Nephron progenitor cell (in vitro differentiated cells): ENCODE measurements around the gene PCDHA9.
A peak's percentile ranks its signal among the peaks of the same experiment; 100 is the strongest.
"Not testable (repeated sequence)": the region's sequence is repeated elsewhere in the genome, so short reads cannot be mapped to it uniquely, and the experiment has no call there.

Source experiments
- DNase-seq: peaks from one replicate; pipeline ENCODE4 v3.0.0; 2021
- H3K27ac Mint-ChIP-seq: 2 replicates; pipeline ENCODE4 v1.8.0; 2021; ENCODE audit warnings: mild to moderate bottlenecking, moderate library complexity, mixed read lengths
- H3K27me3 Mint-ChIP-seq: 2 replicates; pipeline ENCODE4 v1.8.0; 2021; ENCODE audit warnings: mild to moderate bottlenecking, low read depth, mixed read lengths; ENCODE audit not compliant: poor library complexity
- H3K36me3 Mint-ChIP-seq: 2 replicates; pipeline ENCODE4 v1.8.0; 2021; ENCODE audit warnings: low read depth, mixed read lengths
- H3K4me1 Mint-ChIP-seq: 2 replicates; pipeline ENCODE4 v1.8.0; 2021; ENCODE audit warnings: mixed read lengths
- H3K4me3 Mint-ChIP-seq: 2 replicates; pipeline ENCODE4 v1.8.0; 2021; ENCODE audit warnings: mild to moderate bottlenecking, moderate library complexity, mixed read lengths
- H3K9me3 Mint-ChIP-seq: 2 replicates; pipeline ENCODE4 v1.8.0; 2021; ENCODE audit warnings: mild to moderate bottlenecking, moderate library complexity, mixed read lengths
- TF ChIP-seq, protein P1 (sequence below): fragments of 200-600 bp; sonication (generic); IDR thresholded peaks from 2 replicates; pipeline ENCODE4 v1.5.0; 2021; ENCODE audit warnings: antibody characterized with exemption

The PCDHA9 gene

DNA sequence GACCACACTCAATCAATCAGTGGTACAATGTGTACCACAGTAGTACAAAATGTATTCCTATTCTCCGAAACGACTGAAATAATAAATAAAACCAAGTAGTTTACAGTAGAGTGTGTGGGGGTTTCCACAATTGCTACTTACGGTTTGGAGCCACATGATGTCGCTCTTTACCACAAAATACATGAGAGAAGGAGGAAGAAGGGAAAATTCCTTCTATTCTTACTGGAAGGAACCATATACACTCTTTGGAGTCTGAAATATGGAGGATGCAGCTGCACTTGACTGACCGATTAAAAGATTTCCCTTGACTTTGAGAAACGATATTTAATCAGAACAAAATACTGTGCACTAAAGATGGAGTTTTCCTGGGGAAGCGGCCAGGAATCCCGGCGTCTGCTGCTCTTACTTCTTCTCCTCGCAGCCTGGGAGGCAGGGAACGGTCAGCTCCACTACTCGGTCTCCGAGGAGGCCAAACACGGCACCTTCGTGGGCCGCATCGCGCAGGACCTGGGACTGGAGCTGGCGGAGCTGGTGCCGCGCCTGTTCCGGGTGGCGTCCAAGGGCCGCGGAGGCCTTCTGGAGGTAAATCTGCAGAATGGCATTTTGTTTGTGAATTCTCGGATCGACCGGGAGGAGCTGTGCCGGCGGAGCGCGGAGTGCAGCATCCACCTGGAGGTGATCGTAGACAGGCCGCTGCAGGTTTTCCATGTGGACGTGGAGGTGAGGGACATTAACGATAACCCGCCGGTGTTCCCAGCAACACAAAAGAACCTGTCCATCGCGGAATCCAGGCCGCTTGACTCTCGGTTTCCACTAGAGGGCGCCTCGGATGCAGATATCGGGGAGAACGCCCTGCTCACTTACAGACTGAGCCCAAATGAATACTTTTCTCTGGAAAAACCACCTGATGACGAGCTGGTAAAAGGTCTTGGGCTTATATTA is 41.1 kb upstream of the PCDHA9 start, which contains the start of gene PCDHA4:
TSS of gene PCDHA4 (plus strand) at position 235 of the 942 bp plus-strand sequence.
- Mint-ChIP-seq H3K4me3 (peak within 1 kb of the TSS; percentile 93), H3K36me3 (peaks cover 78% of the 10 kb centered on the region), H3K9me3 (peaks cover 87% of the 10 kb centered on the region), H3K27me3 (no peaks in the 10 kb centered on the region), H3K27ac (no peak within 1 kb of the TSS), H3K4me1 (no peaks in the 10 kb centered on the region)
- DNase-seq, result peak; percentile 73
- TF ChIP-seq, protein P1, sequence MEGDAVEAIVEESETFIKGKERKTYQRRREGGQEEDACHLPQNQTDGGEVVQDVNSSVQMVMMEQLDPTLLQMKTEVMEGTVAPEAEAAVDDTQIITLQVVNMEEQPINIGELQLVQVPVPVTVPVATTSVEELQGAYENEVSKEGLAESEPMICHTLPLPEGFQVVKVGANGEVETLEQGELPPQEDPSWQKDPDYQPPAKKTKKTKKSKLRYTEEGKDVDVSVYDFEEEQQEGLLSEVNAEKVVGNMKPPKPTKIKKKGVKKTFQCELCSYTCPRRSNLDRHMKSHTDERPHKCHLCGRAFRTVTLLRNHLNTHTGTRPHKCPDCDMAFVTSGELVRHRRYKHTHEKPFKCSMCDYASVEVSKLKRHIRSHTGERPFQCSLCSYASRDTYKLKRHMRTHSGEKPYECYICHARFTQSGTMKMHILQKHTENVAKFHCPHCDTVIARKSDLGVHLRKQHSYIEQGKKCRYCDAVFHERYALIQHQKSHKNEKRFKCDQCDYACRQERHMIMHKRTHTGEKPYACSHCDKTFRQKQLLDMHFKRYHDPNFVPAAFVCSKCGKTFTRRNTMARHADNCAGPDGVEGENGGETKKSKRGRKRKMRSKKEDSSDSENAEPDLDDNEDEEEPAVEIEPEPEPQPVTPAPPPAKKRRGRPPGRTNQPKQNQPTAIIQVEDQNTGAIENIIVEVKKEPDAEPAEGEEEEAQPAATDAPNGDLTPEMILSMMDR, result peak; percentile 49

DNA sequence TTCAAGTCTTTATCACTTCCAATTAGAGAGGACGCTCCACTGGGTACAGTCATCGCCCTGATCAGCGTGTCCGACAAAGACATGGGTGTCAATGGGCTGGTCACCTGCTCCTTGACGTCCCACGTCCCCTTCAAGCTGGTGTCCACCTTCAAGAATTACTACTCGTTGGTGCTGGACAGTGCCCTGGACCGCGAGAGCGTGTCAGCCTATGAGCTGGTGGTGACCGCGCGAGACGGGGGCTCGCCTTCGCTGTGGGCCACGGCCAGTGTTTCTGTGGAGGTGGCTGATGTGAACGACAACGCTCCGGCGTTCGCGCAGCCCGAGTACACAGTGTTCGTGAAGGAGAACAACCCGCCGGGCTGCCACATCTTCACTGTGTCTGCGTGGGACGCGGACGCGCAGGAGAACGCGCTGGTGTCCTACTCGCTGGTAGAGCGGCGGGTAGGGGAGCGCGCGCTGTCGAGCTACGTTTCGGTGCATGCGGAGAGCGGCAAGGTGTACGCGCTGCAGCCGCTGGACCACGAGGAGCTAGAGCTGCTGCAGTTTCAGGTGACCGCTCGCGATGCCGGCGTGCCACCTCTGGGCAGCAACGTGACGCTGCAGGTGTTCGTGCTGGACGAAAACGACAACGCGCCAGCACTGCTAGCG is 39.8 kb upstream of the PCDHA9 start:
- H3K36me3 Mint-ChIP-seq, result peaks cover 83% of the 10 kb centered on the region
- not testable (repeated sequence) for DNase-seq, H3K4me1 Mint-ChIP-seq, H3K27me3 Mint-ChIP-seq, H3K27ac Mint-ChIP-seq
- H3K9me3 Mint-ChIP-seq, result peaks cover 88% of the 10 kb centered on the region
- peak overlapping the region; percentile 93 for H3K4me3 Mint-ChIP-seq

DNA sequence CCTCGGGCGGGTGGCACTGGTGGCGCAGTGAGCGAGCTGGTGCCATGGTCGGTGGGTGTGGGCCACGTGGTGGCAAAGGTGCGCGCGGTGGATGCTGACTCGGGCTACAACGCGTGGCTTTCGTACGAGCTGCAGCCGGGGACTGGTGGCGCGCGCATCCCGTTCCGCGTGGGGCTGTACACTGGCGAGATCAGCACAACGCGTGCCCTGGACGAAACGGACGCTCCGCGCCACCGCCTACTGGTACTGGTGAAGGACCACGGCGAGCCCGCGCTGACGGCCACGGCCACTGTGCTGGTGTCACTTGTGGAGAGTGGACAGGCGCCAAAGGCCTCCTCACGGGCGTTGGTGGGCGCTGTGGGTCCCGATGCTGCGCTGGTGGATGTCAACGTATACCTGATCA is 39.3 kb upstream of the PCDHA9 start:
- no peaks in the 10 kb centered on the region for H3K4me1 Mint-ChIP-seq
- H3K27ac Mint-ChIP-seq, result no peak overlapping the region
- TF ChIP-seq, protein P1, result no peak
- peaks cover 81% of the 10 kb centered on the region for H3K36me3 Mint-ChIP-seq
- no peaks in the 10 kb centered on the region for H3K27me3 Mint-ChIP-seq
- DNase-seq, result no peak
- H3K9me3 Mint-ChIP-seq, result peaks cover 85% of the 10 kb centered on the region
- no peak overlapping the region for H3K4me3 Mint-ChIP-seq

DNA sequence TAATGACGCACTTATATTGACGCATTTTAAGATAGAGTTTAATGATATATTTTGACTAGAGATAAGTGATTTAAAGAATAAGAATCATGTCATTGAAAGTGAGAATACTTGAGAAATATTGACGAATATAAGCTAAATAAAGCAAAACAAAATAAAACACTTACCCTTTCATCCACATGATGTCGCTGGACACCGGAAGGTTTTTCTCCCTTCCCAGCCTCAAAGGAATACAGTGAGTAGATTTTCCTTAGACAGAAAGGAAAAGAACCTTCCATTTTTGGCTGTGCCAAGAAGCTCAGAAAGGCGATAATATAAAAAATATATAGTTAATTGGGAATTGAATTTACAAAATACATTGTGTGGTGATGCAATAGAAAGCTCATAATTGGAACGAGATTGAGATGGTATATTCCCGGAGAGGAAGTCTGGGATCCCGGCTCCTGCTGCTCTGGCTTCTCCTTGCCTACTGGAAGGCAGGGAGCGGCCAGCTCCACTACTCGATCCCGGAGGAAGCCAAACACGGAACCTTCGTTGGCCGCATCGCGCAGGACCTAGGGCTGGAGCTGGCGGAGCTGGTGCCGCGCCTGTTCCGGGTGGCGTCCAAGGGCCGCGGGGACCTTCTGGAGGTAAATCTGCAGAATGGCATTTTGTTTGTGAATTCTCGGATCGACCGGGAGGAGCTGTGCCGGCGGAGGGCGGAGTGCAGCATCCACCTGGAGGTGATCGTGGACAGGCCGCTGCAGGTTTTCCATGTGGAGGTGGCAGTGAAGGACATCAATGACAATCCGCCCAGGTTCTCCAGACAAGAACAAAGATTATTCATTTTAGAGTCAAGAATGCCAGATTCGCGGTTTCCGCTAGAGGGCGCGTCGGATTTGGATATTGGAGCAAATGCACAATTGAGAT is 26.6 kb upstream of the PCDHA9 start, which contains the start of gene PCDHA5:
TSS of gene PCDHA5 (plus strand) at position 239 of the 906 bp plus-strand sequence.
- TF ChIP-seq, protein P1, result no peak
- DNase-seq, result no peak
- Mint-ChIP-seq H3K4me1 (no peaks in the 10 kb centered on the region), H3K27ac (no peak within 1 kb of the TSS), H3K9me3 (peaks cover 64% of the 10 kb centered on the region), H3K36me3 (peaks cover 71% of the 10 kb centered on the region), H3K27me3 (no peaks in the 10 kb centered on the region), H3K4me3 (no peak within 1 kb of the TSS)

DNA sequence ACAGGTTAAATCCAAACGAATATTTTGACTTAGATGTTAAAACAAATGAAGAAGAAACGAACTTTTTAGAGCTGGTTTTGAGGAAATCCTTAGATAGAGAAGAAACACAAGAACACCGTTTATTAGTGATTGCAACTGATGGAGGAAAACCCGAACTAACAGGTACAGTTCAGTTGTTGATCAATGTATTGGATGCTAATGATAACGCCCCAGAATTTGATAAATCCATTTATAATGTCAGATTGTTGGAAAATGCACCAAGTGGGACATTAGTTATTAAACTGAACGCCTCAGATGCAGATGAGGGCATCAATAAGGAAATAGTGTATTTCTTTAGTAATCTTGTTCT is 25.9 kb upstream of the PCDHA9 start:
- Mint-ChIP-seq H3K27me3 (no peaks in the 10 kb centered on the region), H3K27ac (no peak overlapping the region), H3K9me3 (peaks cover 65% of the 10 kb centered on the region), H3K36me3 (peaks cover 71% of the 10 kb centered on the region), H3K4me3 (no peak overlapping the region), H3K4me1 (peaks cover 5% of the 10 kb centered on the region)
- TF ChIP-seq, protein P1, result no peak
- no peak for DNase-seq

DNA sequence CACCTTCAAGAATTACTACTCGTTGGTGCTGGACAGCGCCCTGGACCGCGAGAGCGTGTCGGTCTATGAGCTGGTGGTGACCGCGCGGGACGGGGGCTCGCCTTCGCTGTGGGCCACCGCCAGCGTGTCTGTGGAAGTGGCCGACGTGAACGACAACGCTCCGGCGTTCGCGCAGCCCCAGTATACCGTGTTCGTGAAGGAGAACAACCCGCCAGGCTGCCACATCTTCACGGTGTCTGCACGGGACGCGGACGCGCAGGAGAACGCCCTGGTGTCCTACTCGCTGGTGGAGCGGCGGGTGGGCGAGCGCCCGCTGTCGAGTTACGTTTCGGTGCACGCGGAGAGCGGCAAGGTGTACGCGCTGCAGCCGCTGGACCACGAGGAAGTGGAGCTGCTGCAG is 25.2 kb upstream of the PCDHA9 start:
- H3K36me3 Mint-ChIP-seq, result peaks cover 71% of the 10 kb centered on the region
- not testable (repeated sequence) for H3K4me3 Mint-ChIP-seq, DNase-seq, H3K4me1 Mint-ChIP-seq, H3K27ac Mint-ChIP-seq, H3K27me3 Mint-ChIP-seq
- H3K9me3 Mint-ChIP-seq, result peaks cover 63% of the 10 kb centered on the region
